Fibroblast of lung (primary cell): ENCODE results near the gene CEACAM20. TPM values are rescaled to one million over a fixed set of nuclear protein-coding genes. Genes with fewer than 3 reads are reported as not detected.
"Not testable (repeated sequence)": the region's sequence is repeated elsewhere in the genome, so short reads cannot be mapped to it uniquely, and the experiment has no call there.

Source experiments
- DNase-seq, 2 donors: peaks; one replicate each; pipeline versions ENCODE4 v3.0.0 to v3.0.0-alpha.2; 2010; ENCODE audit warnings: low read depth in 2 of 2
- H2AFZ ChIP-seq: 2 replicates; pipeline ENCODE4 v1.5.1; 2012; ENCODE audit warnings: low read length, control low read depth, inconsistent platforms
- H3K27ac ChIP-seq: 2 replicates; pipeline ENCODE4 v1.5.1; 2011; ENCODE audit warnings: low read length, control low read depth; ENCODE audit not compliant: insufficient read depth
- H3K27me3 ChIP-seq: 2 replicates; pipeline ENCODE4 v1.5.1; 2011; ENCODE audit warnings: mild to moderate bottlenecking, low read length; ENCODE audit not compliant: control insufficient read depth, insufficient read depth
- H3K36me3 ChIP-seq: 2 replicates; pipeline ENCODE4 v1.5.1; 2011; ENCODE audit warnings: low read length; ENCODE audit not compliant: control insufficient read depth, insufficient read depth
- H3K4me1 ChIP-seq: 2 replicates; pipeline ENCODE4 v1.5.1; 2011; ENCODE audit warnings: low read length; ENCODE audit not compliant: control insufficient read depth, insufficient read depth; ENCODE audit errors: extremely low read depth
- H3K4me2 ChIP-seq: 2 replicates; pipeline ENCODE4 v1.5.1; 2011; ENCODE audit warnings: low read length, control low read depth; ENCODE audit not compliant: insufficient read depth; ENCODE audit errors: extremely low read depth
- H3K4me3 ChIP-seq, 4 experiments: fragments of 200-600 bp in 1 of 4; sonication (generic) in 1 of 4; replicated peaks in 1 of 4; 2 replicates each; pipeline ENCODE4 v1.5.1; 2011 to 2016; ENCODE audit warnings: low read length in 4 of 4, low read depth in 3 of 4, mild to moderate bottlenecking in 3 of 4, control low read depth in 2 of 4, inconsistent platforms in 1 of 4, mixed read lengths in 1 of 4; ENCODE audit not compliant: insufficient read depth in 1 of 4; ENCODE audit errors: control extremely low read depth in 1 of 4
- H3K79me2 ChIP-seq: 2 replicates; pipeline ENCODE4 v1.5.1; 2012; ENCODE audit warnings: mild to moderate bottlenecking, low read length, inconsistent platforms; ENCODE audit not compliant: control insufficient read depth, insufficient read depth
- H3K9ac ChIP-seq: 2 replicates; pipeline ENCODE4 v1.5.1; 2011; ENCODE audit warnings: mild to moderate bottlenecking, low read length, control low read depth; ENCODE audit not compliant: insufficient read depth
- H3K9me3 ChIP-seq: 2 replicates; pipeline ENCODE4 v1.5.1; 2012; ENCODE audit warnings: low read depth, low read length; ENCODE audit not compliant: control insufficient read depth, insufficient read depth
- H4K20me1 ChIP-seq: 2 replicates; pipeline ENCODE4 v1.5.1; 2011; ENCODE audit warnings: low read length; ENCODE audit not compliant: control insufficient read depth, insufficient read depth; ENCODE audit errors: extremely low read depth
- EZH2 ChIP-seq: IDR thresholded peaks from 2 replicates; pipeline ENCODE4 v1.5.1; 2012; ENCODE audit warnings: low read length, control low read depth, mild to moderate bottlenecking; ENCODE audit errors: missing control alignments
- polyA plus RNA-seq, 2 donors: library from polyadenylated mRNA; depleted of rRNA in 1 of 2; stranded (reverse) in 1 of 2; unstranded in 1 of 2; fragments of >200 nt; gene quantifications; 2 replicates each; pipeline ENCODE4 v1.2.1, GENCODE V29; 2011 to 2012; ENCODE audit warnings: missing spikeins in 1 of 2
- total RNA-seq: library from RNA; depleted of rRNA; stranded (reverse); fragments of >200 nt; gene quantifications from 2 replicates; pipeline ENCODE4 v1.2.1, GENCODE V29; 2014
- TF ChIP-seq, protein P1 (sequence below), 2 donors: IDR thresholded peaks in 1 of 2; conservative IDR thresholded peaks in 1 of 2; 1 replicate in 1 of 2; 2 replicates in 1 of 2; pipeline ENCODE4 v1.5.1; 2011 to 2012; ENCODE audit warnings: low read length in 2 of 2, control low read depth in 1 of 2, inconsistent platforms in 1 of 2, low read depth in 1 of 2, mild to moderate bottlenecking in 1 of 2

CEACAM20 gene
- total and polyA plus RNA-seq, 2 donors (not counting 1 experiment from before 2014, with no cell fraction given), result not detected

DNA sequence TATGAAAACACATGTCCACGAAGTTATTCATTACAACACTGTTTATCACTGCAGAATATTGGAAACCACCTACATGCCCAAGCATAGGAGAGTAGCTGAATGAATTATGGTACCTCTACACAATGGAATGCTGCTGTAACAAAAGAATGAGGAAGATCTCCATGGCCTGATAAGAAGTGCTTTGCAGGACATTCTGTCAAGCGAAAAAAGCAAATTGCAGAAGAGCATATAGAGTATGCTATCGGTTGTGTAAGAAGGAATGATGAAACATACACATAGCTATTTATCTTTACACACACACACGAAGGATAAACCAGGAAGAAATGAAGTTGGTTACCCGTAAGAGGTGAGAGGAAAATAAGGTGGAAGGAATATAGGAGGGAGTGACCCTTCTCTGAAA is 37.5 kb upstream of the CEACAM20 start:
- no peaks in the 10 kb centered on the region for H3K36me3 ChIP-seq
- H3K9ac ChIP-seq, result no peak overlapping the region
- TF ChIP-seq, protein P1, sequence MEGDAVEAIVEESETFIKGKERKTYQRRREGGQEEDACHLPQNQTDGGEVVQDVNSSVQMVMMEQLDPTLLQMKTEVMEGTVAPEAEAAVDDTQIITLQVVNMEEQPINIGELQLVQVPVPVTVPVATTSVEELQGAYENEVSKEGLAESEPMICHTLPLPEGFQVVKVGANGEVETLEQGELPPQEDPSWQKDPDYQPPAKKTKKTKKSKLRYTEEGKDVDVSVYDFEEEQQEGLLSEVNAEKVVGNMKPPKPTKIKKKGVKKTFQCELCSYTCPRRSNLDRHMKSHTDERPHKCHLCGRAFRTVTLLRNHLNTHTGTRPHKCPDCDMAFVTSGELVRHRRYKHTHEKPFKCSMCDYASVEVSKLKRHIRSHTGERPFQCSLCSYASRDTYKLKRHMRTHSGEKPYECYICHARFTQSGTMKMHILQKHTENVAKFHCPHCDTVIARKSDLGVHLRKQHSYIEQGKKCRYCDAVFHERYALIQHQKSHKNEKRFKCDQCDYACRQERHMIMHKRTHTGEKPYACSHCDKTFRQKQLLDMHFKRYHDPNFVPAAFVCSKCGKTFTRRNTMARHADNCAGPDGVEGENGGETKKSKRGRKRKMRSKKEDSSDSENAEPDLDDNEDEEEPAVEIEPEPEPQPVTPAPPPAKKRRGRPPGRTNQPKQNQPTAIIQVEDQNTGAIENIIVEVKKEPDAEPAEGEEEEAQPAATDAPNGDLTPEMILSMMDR (conservative IDR thresholded peaks at IDR 0.05 in 1 of 2, IDR thresholded peaks at IDR 0.05 in 1 of 2; ENCODE audit: low read depth in 1 of 2, low read length in 2 of 2), result no peak
- TF ChIP-seq EZH2, result no peak
- no peaks in the 10 kb centered on the region for H3K9me3 ChIP-seq
- no peak overlapping the region for H3K27ac ChIP-seq
- no peak for DNase-seq
- H3K4me1 ChIP-seq, result no peaks in the 10 kb centered on the region
- H3K79me2 ChIP-seq, result no peaks in the 10 kb centered on the region
- no peak overlapping the region for H3K4me2 ChIP-seq
- no peak overlapping the region for H2AFZ ChIP-seq
- H4K20me1 ChIP-seq, result no peaks in the 10 kb centered on the region
- no peak overlapping the region for H3K4me3 ChIP-seq
- H3K27me3 ChIP-seq, result peaks cover 3% of the 10 kb centered on the region

DNA sequence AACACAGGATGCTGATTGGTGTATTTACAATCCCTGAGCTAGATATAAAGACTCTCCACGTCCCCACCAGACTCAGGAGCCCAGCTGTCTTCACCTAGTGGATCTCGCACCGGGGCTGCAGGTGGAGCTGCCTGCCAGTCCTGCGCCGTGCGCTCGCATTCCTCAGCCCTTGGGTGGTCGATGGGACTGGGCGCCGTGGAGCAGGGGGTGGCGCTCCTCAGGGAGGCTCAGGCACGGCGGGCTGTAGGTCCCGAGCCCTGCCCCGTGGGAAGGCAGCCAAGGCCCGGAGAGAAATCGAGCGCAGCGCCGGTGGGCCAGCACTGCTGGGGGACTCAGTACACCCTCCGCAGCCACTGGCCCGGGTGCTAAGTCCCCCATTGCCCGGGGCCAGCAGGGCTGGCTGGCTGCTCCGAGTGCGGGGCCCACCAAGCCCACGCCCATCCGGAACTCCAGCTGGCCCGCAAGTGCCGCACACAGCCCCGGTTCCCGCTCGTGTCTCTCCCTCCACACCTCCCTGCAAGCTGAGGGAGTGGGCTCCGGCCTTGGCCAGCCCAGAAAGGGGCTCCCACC is 33.7 kb upstream of the CEACAM20 start:
- not testable (repeated sequence) for DNase-seq

DNA sequence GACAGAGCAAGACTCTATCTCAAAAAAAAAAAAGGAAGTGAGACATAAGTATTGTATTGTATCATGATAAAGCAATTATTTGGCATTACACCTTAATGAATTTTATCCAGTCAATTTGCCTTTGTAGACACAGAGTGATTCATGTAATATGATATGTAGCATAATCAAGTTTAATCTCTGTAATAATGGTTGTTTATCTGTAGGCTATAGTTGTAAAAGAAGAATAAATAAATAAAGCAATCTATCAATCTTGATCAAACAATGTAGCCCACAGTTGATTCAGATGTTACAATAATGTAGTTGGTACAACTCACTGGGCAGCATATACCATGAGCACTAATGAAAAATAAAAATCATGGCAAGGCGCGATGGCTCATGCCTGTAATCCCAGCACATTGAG is 28.5 kb upstream of the CEACAM20 start:
- H3K9me3 ChIP-seq, result no peaks in the 10 kb centered on the region
- no peaks in the 10 kb centered on the region for H3K27me3 ChIP-seq
- DNase-seq, result no peak
- TF ChIP-seq, protein P1 (conservative IDR thresholded peaks at IDR 0.05 in 1 of 2, IDR thresholded peaks at IDR 0.05 in 1 of 2; ENCODE audit: low read depth in 1 of 2, low read length in 2 of 2), result no peak
- TF ChIP-seq EZH2, result no peak
- no peaks in the 10 kb centered on the region for H4K20me1 ChIP-seq
- H3K4me2 ChIP-seq, result no peak overlapping the region
- no peak overlapping the region for H3K9ac ChIP-seq
- no peaks in the 10 kb centered on the region for H3K36me3 ChIP-seq
- H3K27ac ChIP-seq, result no peak overlapping the region
- no peaks in the 10 kb centered on the region for H3K4me1 ChIP-seq
- H2AFZ ChIP-seq, result no peak overlapping the region
- H3K79me2 ChIP-seq, result no peaks in the 10 kb centered on the region
- H3K4me3 ChIP-seq, result no peak overlapping the region

More for the DNA sequence above, 33.7 kb upstream of the CEACAM20 start:
- not testable (repeated sequence) for H3K4me2 ChIP-seq, H3K36me3 ChIP-seq, H2AFZ ChIP-seq, H3K4me3 ChIP-seq, H3K27ac ChIP-seq, H3K9me3 ChIP-seq, H3K9ac ChIP-seq, H3K79me2 ChIP-seq, H4K20me1 ChIP-seq, H3K4me1 ChIP-seq, H3K27me3 ChIP-seq
